Subcutaneous abdominal adipose tissue (tissue), 5 donors: Measurements from ENCODE around the gene PBX1.
A peak's percentile ranks its signal among the peaks of the same experiment; 100 is the strongest.

Source experiments
- H3K27ac ChIP-seq: one replicate; pipeline ENCODE4 v1.7.0; 2013; ENCODE audit warnings: low read depth, mild to moderate bottlenecking, inconsistent platforms, low read length, moderate library complexity
- H3K27me3 ChIP-seq, 5 donors: one replicate each; pipeline ENCODE4 v1.7.0; 2013; ENCODE audit warnings: low read length in 5 of 5, inconsistent platforms in 1 of 5; ENCODE audit not compliant: control insufficient read depth in 5 of 5, insufficient read depth in 4 of 5
- H3K36me3 ChIP-seq, 5 donors: one replicate each; pipeline ENCODE4 v1.7.0; 2013; ENCODE audit warnings: low read length in 5 of 5; ENCODE audit not compliant: control insufficient read depth in 5 of 5, insufficient read depth in 5 of 5
- H3K4me1 ChIP-seq, 5 donors: one replicate each; pipeline ENCODE4 v1.7.0; 2013; ENCODE audit warnings: low read length in 5 of 5, mild to moderate bottlenecking in 3 of 5, moderate library complexity in 1 of 5; ENCODE audit not compliant: control insufficient read depth in 5 of 5, insufficient read depth in 5 of 5
- H3K4me3 ChIP-seq, 5 donors: one replicate each; pipeline ENCODE4 v1.7.0; 2013; ENCODE audit warnings: low read length in 5 of 5, low read depth in 1 of 5
- H3K9ac ChIP-seq, 5 donors: one replicate each; pipeline ENCODE4 v1.7.0; 2013; ENCODE audit warnings: low read length in 5 of 5, mild to moderate bottlenecking in 4 of 5, moderate library complexity in 3 of 5
- H3K9me3 ChIP-seq, 5 donors: one replicate each; pipeline ENCODE4 v1.7.0; 2013; ENCODE audit warnings: low read length in 5 of 5; ENCODE audit not compliant: control insufficient read depth in 5 of 5
- donor health status: healthy.
- donor health status: healthy.
- donor health status: healthy.
- donor health status: healthy.
- donor health status: healthy.

Gene PBX1

DNA sequence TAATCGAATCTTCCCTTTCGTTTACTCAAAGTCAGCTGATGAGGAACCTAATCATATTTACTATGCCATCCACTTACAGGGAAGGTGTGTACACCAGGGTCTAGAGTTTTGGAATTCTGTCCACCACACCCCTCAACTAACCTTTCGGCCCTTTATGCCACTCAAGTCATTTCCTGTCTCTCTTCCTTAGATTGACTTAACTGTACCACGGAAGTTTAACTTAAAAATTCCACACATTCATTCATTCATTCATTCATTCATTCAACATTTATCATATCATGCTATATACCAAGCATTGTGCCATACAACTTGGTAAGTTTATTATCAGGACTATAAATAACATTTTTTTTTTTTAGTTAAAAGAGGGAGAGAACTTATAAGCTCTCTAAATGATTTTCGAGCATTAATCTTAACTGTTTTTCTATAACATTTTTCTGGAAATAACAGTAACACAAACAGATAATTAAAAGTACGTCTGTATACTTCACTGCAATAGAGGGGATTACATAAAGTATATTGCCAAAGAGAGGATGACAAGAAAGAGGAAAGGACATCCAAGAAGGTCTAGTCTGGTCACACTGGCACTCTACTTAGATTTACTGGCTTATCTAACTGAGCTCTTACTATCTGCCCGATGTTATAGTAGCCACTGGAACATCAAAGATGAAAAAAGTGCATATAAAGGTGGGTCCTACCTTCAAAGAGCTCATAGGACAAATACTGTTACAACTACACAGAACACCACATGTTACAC lies 243.7 kb downstream of the PBX1 start:
- H3K27ac ChIP-seq, result no peak overlapping the region
- H3K27me3 ChIP-seq, result no peaks in the 10 kb centered on the region
- H3K9ac ChIP-seq, result no peak overlapping the region
- no peaks in the 10 kb centered on the region for H3K9me3 ChIP-seq
- H3K36me3 ChIP-seq, result peaks cover 7 to 39% (median 29%) of the 10 kb centered on the region in 5 donors
- H3K4me3 ChIP-seq, result no peak overlapping the region
- H3K4me1 ChIP-seq, result peaks cover 0 to 11% (median 2%) of the 10 kb centered on the region in 5 donors

DNA sequence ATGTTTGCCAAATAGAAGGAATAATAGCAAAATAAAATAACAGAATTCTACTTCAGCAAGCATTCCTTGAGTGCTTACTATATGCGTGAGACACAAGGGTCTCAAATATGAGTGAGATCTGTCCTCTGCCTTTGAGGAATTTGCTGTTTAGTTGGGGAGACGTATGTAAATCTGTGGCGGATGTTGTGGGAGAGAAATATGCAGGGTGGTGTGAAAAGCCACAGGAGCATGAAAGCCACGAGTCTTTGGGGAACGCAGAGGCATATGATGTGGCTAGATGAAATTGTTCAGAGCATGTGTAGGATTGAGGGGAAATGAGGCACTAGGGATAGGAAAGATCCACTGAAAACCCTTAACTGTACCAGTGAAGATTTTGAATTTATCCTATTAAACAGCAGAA lies 244.4 kb downstream of the PBX1 start:
- no peak overlapping the region for H3K9ac ChIP-seq
- H3K27ac ChIP-seq, result no peak overlapping the region
- peaks cover 0 to 11% (median 2%) of the 10 kb centered on the region in 5 donors for H3K4me1 ChIP-seq
- no peaks in the 10 kb centered on the region for H3K27me3 ChIP-seq
- no peaks in the 10 kb centered on the region for H3K9me3 ChIP-seq
- no peak overlapping the region for H3K4me3 ChIP-seq
- H3K36me3 ChIP-seq, result peaks cover 13 to 42% (median 30%) of the 10 kb centered on the region in 5 donors

DNA sequence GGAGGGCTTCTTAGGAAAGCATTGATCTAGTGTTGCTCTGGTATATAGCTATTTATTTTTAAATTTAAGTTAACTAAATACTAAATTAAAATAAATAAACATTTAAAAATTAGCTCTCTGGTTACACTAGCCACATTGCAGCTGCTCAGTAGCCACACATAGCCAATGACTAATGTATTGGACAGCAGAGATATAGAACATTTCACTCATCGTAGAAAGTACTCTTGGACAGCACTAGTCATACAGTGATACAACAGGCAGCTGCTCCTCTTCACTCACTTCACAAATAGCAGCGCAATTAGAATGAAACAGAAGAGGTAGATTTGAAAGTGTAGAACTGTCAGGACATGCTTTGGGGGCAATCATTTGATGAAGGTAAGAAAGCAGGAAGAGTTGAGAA lies 245.4 kb downstream of the PBX1 start:
- no peaks in the 10 kb centered on the region for H3K9me3 ChIP-seq
- no peak overlapping the region for H3K4me3 ChIP-seq
- H3K27ac ChIP-seq, result no peak overlapping the region
- peaks cover 0 to 11% (median 2%) of the 10 kb centered on the region in 5 donors for H3K4me1 ChIP-seq
- H3K27me3 ChIP-seq, result no peaks in the 10 kb centered on the region
- H3K36me3 ChIP-seq, result peaks cover 20 to 52% (median 37%) of the 10 kb centered on the region in 5 donors
- H3K9ac ChIP-seq, result no peak overlapping the region

DNA sequence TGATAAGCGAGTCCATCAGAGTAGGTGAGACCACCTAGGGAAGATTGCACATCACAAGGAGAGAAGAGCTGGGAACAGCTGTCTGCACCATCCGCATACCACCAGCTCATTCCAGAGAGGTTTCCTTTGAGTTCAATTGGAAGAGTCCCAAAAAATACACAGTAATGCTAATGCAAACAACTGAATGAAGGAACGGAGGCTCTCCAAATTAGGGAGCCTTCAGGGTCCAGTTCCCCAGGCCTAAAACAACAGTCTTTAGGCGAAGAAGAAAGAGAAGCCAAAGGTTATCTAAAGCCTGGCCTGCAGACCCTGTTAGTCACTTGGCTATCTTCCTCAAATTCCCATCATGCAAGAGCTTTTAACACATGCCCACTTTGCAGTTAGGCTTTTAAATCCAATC lies 246.4 kb downstream of the PBX1 start:
- Histone ChIP-seq H3K4me3 (no peak overlapping the region), H3K4me1 (peaks cover 0 to 11% (median 2%) of the 10 kb centered on the region in 5 donors), H3K9ac (no peak overlapping the region), H3K27ac (no peak overlapping the region), H3K9me3 (no peaks in the 10 kb centered on the region), H3K27me3 (no peaks in the 10 kb centered on the region), H3K36me3 (peaks cover 26 to 45% (median 33%) of the 10 kb centered on the region in 5 donors)

DNA sequence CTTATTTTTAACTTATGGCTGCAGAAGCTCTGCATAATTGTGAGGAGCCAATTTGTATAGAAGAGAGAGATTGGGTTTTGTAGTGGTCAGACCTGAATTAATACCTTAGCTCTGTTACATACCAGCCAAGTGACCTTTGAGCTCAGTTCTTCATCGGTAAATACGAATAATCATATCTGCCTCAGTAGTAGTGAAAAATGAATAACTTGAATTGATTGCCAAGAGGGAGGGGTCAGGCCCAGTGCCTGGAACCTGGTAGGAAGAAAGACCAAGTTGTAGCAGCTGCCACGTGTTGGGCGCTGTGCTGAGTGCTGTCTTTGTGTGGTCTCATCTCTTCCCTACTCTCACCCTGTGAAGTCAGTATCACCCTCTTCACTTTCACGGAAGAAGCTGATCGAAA lies 247.5 kb downstream of the PBX1 start:
- Histone ChIP-seq H3K4me3 (no peak overlapping the region), H3K9me3 (no peaks in the 10 kb centered on the region), H3K9ac (no peak overlapping the region), H3K27ac (no peak overlapping the region), H3K27me3 (no peaks in the 10 kb centered on the region), H3K4me1 (peaks cover 0 to 11% (median 0%) of the 10 kb centered on the region in 5 donors), H3K36me3 (peaks cover 24 to 37% (median 30%) of the 10 kb centered on the region in 5 donors)

DNA sequence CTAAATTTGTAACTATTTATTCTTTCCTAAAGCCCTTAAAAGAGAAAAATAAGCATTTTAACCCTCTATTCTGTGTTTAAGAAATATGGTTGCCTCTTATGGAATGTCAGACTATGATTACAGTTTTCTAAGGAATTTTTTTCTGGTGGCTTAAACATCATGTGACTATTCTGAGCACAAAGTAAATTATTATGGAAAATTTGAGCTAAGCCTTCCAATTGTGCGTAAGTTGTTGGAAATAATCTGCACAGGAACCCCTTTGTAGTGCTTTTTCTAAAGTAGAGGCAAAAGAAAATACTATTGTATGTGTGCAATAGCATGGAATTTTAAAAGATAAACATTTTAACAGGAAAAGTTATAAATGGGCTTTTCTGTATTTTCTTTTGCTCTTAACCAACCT lies 254.8 kb downstream of the PBX1 start:
- H3K27me3 ChIP-seq, result no peaks in the 10 kb centered on the region
- H3K27ac ChIP-seq, result no peak overlapping the region
- peaks cover 9 to 25% (median 19%) of the 10 kb centered on the region in 5 donors for H3K36me3 ChIP-seq
- H3K4me3 ChIP-seq, result no peak overlapping the region
- no peaks in the 10 kb centered on the region for H3K4me1 ChIP-seq
- H3K9me3 ChIP-seq, result no peaks in the 10 kb centered on the region
- peak overlapping the region in 1 of 5 donors; percentile 18 for H3K9ac ChIP-seq

DNA sequence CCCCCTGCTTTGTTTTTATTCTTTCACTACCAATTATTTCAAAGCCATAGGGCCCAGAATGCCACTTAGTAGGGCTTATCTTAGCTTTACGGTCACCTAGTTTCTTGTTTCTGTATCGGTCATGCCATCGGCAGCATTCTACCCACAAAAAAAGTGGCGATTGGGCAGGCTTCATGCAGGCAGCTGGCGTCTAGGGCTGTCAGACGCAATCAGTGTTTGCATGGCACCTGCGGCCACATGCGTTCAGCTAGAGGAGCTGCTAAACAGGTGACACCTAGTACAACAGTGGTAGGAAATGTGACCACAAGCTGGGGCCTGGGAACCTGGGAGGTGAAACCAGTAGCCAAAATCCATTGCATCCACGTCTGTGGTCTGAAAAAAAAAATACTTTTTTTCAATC lies 262.7 kb downstream of the PBX1 start:
- peaks cover 31 to 49% (median 37%) of the 10 kb centered on the region in 5 donors for H3K36me3 ChIP-seq
- no peak overlapping the region for H3K9ac ChIP-seq
- H3K27me3 ChIP-seq, result no peaks in the 10 kb centered on the region
- no peak overlapping the region for H3K4me3 ChIP-seq
- H3K9me3 ChIP-seq, result no peaks in the 10 kb centered on the region
- no peak overlapping the region for H3K27ac ChIP-seq
- peaks cover 0 to 7% (median 0%) of the 10 kb centered on the region in 5 donors for H3K4me1 ChIP-seq

DNA sequence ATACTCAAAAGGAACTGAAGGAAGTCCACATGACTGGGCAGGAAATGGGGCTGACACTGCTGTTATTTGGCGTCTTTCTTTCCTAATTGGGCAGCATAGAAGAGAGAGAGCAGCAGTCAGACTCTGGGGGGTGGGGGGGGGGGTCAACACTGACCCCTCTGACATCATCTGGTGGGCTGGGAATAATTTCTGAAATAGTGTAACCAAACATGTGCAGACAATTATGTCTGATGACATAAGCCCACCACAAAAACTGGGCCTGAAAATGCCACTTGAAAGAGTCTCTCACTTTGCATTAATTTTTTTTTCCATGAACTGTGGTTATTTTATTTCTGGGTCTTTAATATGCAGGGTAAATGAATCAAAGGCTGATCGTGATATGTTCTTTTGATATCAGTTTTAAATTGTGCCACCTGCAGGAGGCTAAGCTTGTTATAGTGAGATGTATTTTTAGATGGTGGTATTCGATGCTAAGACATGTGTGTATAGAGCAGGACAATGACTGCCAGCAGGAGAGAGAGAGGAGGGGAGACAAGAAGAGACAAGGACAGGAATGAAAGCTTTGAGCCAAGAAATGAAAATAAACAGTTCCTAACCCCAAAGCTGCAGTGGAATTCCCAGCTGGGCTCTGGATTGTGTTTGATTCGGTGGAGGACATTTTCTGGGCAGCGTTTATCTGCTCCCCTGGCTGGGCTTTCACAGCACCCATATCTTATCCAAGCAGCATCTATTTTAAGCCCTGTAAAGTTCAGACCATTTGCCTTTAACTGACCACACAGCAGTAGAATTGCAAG lies 264.7 kb downstream of the PBX1 start:
- H3K27ac ChIP-seq, result no peak overlapping the region
- H3K4me1 ChIP-seq, result peaks cover 0 to 7% (median 0%) of the 10 kb centered on the region in 5 donors
- no peaks in the 10 kb centered on the region for H3K27me3 ChIP-seq
- peaks cover 34 to 51% (median 41%) of the 10 kb centered on the region in 5 donors for H3K36me3 ChIP-seq
- no peak overlapping the region for H3K4me3 ChIP-seq
- H3K9me3 ChIP-seq, result no peaks in the 10 kb centered on the region
- no peak overlapping the region for H3K9ac ChIP-seq

DNA sequence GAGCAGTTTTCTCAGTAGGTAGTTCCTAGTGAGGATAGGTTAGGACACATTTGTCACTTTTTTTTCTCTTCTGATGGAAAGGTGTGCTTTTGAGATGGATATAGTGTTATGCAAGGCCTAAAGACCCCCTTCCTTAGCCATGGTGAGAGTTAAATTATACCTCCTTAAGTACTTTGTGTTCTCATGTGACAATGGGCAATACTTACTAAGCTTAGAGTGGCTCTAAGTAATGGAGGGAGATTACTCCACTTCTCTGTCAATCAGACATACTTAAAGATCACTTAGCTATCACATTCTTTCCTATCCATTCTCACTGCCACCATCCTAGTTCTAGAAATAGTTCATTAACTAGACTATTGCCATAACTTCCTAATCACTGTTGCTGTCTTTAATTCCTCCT lies 265.6 kb downstream of the PBX1 start:
- no peak overlapping the region for H3K27ac ChIP-seq
- no peak overlapping the region for H3K9ac ChIP-seq

DNA sequence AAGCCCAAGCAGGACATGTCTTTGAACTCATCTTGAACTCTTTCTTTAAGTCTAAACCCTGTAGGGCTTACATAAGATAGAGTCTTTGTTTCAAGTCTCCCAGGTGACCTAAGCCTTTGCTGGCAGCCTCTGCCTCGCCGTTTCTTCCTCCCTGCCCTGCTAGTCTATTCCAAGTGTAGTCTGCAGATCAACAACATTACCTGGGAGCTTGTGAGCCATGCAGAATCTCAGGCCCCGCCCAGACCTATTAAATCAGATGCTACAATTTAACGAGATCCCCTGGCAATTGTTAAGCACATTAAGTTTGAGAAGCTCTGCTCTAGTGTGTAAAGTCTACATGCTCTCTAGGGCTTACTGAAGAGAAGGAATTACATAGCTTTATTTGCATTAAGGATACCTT lies 271.6 kb downstream of the PBX1 start:
- no peaks in the 10 kb centered on the region for H3K9me3 ChIP-seq
- no peak overlapping the region for H3K27ac ChIP-seq
- no peaks in the 10 kb centered on the region for H3K27me3 ChIP-seq
- no peak overlapping the region for H3K4me3 ChIP-seq
- no peak overlapping the region for H3K9ac ChIP-seq
- peaks cover 0 to 8% (median 0%) of the 10 kb centered on the region in 5 donors for H3K4me1 ChIP-seq
- H3K36me3 ChIP-seq, result peaks cover 3 to 28% (median 5%) of the 10 kb centered on the region in 5 donors

More for the DNA sequence above, 265.6 kb downstream of the PBX1 start:
- Histone ChIP-seq H3K4me1 (peaks cover 0 to 7% (median 0%) of the 10 kb centered on the region in 5 donors), H3K4me3 (no peak overlapping the region), H3K27me3 (no peaks in the 10 kb centered on the region), H3K36me3 (peaks cover 34 to 49% (median 41%) of the 10 kb centered on the region in 5 donors), H3K9me3 (no peaks in the 10 kb centered on the region)
